ENCODE data around the gene PDE3B. TPM values are rescaled to one million over a fixed set of nuclear protein-coding genes. Genes with fewer than 3 reads are reported as not detected.
"Not testable (repeated sequence)": the region's sequence is repeated elsewhere in the genome, so short reads cannot be mapped to it uniquely, and the experiment has no call there.

The PDE3B gene
- total RNA-seq, 2 donors from 2014 or later, result 21.5 to 23.6 TPM

DNA sequence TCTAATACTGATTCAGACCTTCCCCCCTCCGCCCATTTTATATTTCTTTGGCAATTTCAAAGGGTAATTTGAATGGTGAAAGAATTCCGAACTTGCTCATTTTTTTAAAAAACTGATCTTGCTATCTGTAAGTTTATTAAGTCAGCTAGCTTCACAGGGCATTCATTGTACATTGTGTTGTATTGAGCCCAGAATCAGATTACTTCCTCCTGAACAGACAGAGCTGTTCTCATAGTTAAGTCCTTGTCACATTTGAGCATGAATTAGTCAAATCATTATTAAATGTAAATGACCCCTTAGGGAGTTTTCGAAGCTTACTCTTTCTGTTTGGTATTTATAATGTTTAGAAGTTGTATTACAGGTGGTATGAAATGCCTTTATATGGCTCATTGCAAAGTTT is 214.0 kb downstream of the PDE3B start:
- DNase-seq, result no peak
- no peak for TF ChIP-seq CTCF (IDR thresholded peaks at IDR 0.05)
- H3K27me3 ChIP-seq, result no peaks in the 10 kb centered on the region
- H3K27ac ChIP-seq, result no peak overlapping the region
- H3K36me3 ChIP-seq, result no peaks in the 10 kb centered on the region
- H3K9me3 ChIP-seq, result no peaks in the 10 kb centered on the region
- H3K4me1 ChIP-seq, result no peaks in the 10 kb centered on the region
- H3K9ac ChIP-seq (ENCODE audit: low read depth in 2 of 2, low read length in 2 of 2), result no peak overlapping the region
- no peak overlapping the region for H3K4me3 ChIP-seq
- intact Hi-C loops (cut with DNase I), result no loop called here

- H3K36me3 ChIP-seq, result no peaks in the 10 kb centered on the region
- TF ChIP-seq CTCF (IDR thresholded peaks at IDR 0.05), result no peak
- no peaks in the 10 kb centered on the region for H3K27me3 ChIP-seq
- intact Hi-C loops (cut with DNase I), result no loop called here
- H3K27ac ChIP-seq, result no peak overlapping the region
- no peak overlapping the region for H3K4me3 ChIP-seq
- DNase-seq, result no peak
- no peaks in the 10 kb centered on the region for H3K4me1 ChIP-seq
- H3K9ac ChIP-seq (ENCODE audit: low read depth in 2 of 2, low read length in 2 of 2), result no peak overlapping the region
- no peaks in the 10 kb centered on the region for H3K9me3 ChIP-seq
These were observed 214.8 kb downstream of the PDE3B start for GRCh38 chr11:14858404-14858803.

GRCh38 chr11:14860511-14860910 is 216.9 kb downstream of the PDE3B start:
- no peak for DNase-seq
- no peak overlapping the region for H3K9ac ChIP-seq (ENCODE audit: low read depth in 2 of 2, low read length in 2 of 2)
- no peak overlapping the region for H3K4me3 ChIP-seq
- H3K9me3 ChIP-seq, result no peaks in the 10 kb centered on the region
- intact Hi-C loops (cut with DNase I), result no loop called here
- no peaks in the 10 kb centered on the region for H3K4me1 ChIP-seq
- no peak overlapping the region for H3K27ac ChIP-seq
- no peaks in the 10 kb centered on the region for H3K36me3 ChIP-seq
- TF ChIP-seq CTCF (IDR thresholded peaks at IDR 0.05), result no peak
- no peaks in the 10 kb centered on the region for H3K27me3 ChIP-seq

DNA sequence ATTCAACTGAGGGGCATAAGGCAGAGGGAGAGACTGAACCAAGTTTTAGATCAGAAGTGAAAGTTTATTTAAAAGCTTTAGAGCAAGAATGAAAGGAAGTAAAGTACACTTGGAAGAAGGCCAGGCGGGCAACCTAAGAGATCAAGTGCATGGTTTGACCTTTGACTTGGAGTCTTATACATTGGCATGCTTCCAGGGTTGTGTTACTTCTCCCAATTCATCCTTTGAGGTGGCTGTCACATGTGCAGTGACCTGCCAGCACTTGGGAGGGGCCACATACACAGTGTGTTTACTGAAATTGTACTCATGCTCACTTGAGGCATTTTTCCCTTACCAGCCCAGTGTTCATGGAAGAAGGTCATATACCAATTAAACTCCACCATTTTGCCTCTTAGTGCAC is 218.1 kb downstream of the PDE3B start:
- TF ChIP-seq CTCF (IDR thresholded peaks at IDR 0.05), result no peak
- intact Hi-C loops (cut with DNase I), result no loop called here
- H3K27ac ChIP-seq, result peak overlapping the region; percentile 41
- no peaks in the 10 kb centered on the region for H3K27me3 ChIP-seq
- DNase-seq, result peak; percentile 86
- H3K9me3 ChIP-seq, result no peaks in the 10 kb centered on the region
- H3K9ac ChIP-seq (ENCODE audit: low read depth in 2 of 2, low read length in 2 of 2), result no peak overlapping the region
- H3K4me3 ChIP-seq, result no peak overlapping the region
- no peaks in the 10 kb centered on the region for H3K36me3 ChIP-seq
- H3K4me1 ChIP-seq, result no peaks in the 10 kb centered on the region

- intact Hi-C loops (cut with DNase I); DNase-seq: not testable (repeated sequence)
These were observed 220.2 kb downstream of the PDE3B start for GRCh38 chr11:14863775-14864174.

DNA sequence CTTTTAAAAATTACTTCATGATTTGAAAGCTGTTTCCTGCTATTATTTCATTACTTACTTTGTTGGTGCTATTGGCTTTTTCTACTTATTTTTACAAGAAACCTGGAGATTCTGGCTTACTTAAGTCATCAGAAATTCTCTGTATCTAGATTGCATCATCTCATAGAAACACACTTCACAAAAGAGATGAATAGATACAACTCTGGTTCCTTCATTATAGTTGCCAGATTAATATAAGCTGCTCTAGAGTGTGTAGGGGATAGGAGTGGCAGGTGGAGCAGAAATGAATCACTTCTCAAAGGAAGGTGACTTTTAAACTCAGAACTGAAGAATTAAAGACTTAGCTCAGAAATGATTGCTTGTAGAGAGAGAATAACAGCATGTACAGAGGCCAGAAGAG is 228.4 kb downstream of the PDE3B start:
- no peak overlapping the region for H3K27ac ChIP-seq
- H3K27me3 ChIP-seq, result no peaks in the 10 kb centered on the region
- H3K4me3 ChIP-seq, result no peak overlapping the region
- intact Hi-C loops (cut with DNase I), result no loop called here
- H3K9me3 ChIP-seq, result no peaks in the 10 kb centered on the region
- no peak overlapping the region for H3K9ac ChIP-seq (ENCODE audit: low read depth in 2 of 2, low read length in 2 of 2)
- no peaks in the 10 kb centered on the region for H3K36me3 ChIP-seq
- DNase-seq, result no peak
- TF ChIP-seq CTCF (IDR thresholded peaks at IDR 0.05), result no peak
- H3K4me1 ChIP-seq, result no peaks in the 10 kb centered on the region

More at GRCh38 chr11:14863775-14864174, 220.2 kb downstream of the PDE3B start:
- H3K27ac ChIP-seq; H3K36me3 ChIP-seq; H3K9ac ChIP-seq (ENCODE audit: low read depth in 2 of 2, low read length in 2 of 2); H3K9me3 ChIP-seq; H3K27me3 ChIP-seq; H3K4me3 ChIP-seq; H3K4me1 ChIP-seq: not testable (repeated sequence)

All from colonic mucosa (tissue), 4 donors.